H1 (cell line): Measurements from ENCODE around the gene AHNAK2. TPM values are rescaled to one million over a fixed set of nuclear protein-coding genes. Genes with fewer than 3 reads are reported as not detected.

Experiments used
- CTCF ChIA-PET: fragments of 300-600 bp; sonication (Branson Sonifier 250); formaldehyde crosslinking; loops from one replicate; lab custom pipeline; 2021; ENCODE audit not compliant: partially characterized antibody; lab: Charles Lee
- POLR2A ChIA-PET: fragments of 300-600 bp; sonication (Branson Sonifier 250); formaldehyde crosslinking; loops from one replicate; lab custom pipeline; 2021; ENCODE audit warnings: inconsistent platforms; ENCODE audit not compliant: partially characterized antibody; lab: Charles Lee
- DNase-seq, 2 experiments: peaks; one replicate each; pipeline versions ENCODE4 v3.0.0 to v3.0.0-alpha.2; 2010 to 2022; ENCODE audit warnings: low spot score in 2 of 2, low read depth in 1 of 2, mixed read lengths in 1 of 2
- FAIRE-seq: peaks from 2 replicates; lab custom pipeline; 2011; peaks lifted over from hg19 to GRCh38; lab: Jason Lieb, UNC
- H2AFZ ChIP-seq: 2 replicates; pipeline ENCODE4 v1.8.1; 2012; ENCODE audit warnings: low read length, inconsistent platforms
- H2AK5ac ChIP-seq: 2 replicates; pipeline ENCODE4 v1.6.1; 2013; ENCODE audit warnings: low read depth, low read length
- H2BK120ac ChIP-seq: replicated peaks from 2 replicates; pipeline ENCODE3; 2013; ENCODE audit warnings: low read depth, low read length, inconsistent platforms
- H2BK12ac ChIP-seq: 2 replicates; pipeline ENCODE4 v1.6.1; 2013; ENCODE audit warnings: low read depth, low read length
- H2BK15ac ChIP-seq: 2 replicates; pipeline ENCODE4 v1.6.1; 2013; ENCODE audit warnings: low read length
- H2BK20ac ChIP-seq: 2 replicates; pipeline ENCODE4 v1.6.1; 2013; ENCODE audit warnings: low read length
- H2BK5ac ChIP-seq: 2 replicates; pipeline ENCODE4 v1.6.1; 2013; ENCODE audit warnings: low read depth, low read length
- H3K14ac ChIP-seq: 2 replicates; pipeline ENCODE4 v1.6.1; 2013; ENCODE audit warnings: inconsistent platforms; ENCODE audit not compliant: insufficient read length
- H3K18ac ChIP-seq: 2 replicates; pipeline ENCODE4 v1.6.1; 2013; ENCODE audit warnings: low read length; ENCODE audit errors: extremely low read depth
- H3K23ac ChIP-seq: 2 replicates; pipeline ENCODE4 v1.6.1; 2013; ENCODE audit warnings: inconsistent platforms; ENCODE audit not compliant: insufficient read length
- H3K23me2 ChIP-seq: 2 replicates; pipeline ENCODE4 v1.6.1; 2013; ENCODE audit warnings: low read depth, low read length
- H3K27ac ChIP-seq: 2 replicates; pipeline ENCODE4 v1.6.1; 2011; ENCODE audit warnings: low read depth, low read length, inconsistent platforms
- H3K27me3 ChIP-seq, 4 experiments: replicated peaks in 1 of 4; 1 replicate in 1 of 4; 2 replicates in 3 of 4; pipeline versions ENCODE4 v1.6.1 to v1.8.1; 2011 to 2013; ENCODE audit warnings: low read length in 3 of 4, mild to moderate bottlenecking in 3 of 4, inconsistent platforms in 2 of 4, mixed read lengths in 2 of 4, moderate library complexity in 1 of 4; ENCODE audit not compliant: control insufficient read depth in 3 of 4, insufficient read depth in 3 of 4; ENCODE audit errors: extremely low read depth in 1 of 4
- H3K36me3 ChIP-seq, 4 experiments: 2 replicates each; pipeline versions ENCODE4 v1.6.1 to v1.8.1; 2011 to 2013; ENCODE audit warnings: mild to moderate bottlenecking in 4 of 4, low read length in 3 of 4, moderate library complexity in 2 of 4, control low read depth in 1 of 4, inconsistent platforms in 1 of 4; ENCODE audit not compliant: insufficient read depth in 4 of 4, control insufficient read depth in 2 of 4
- H3K4ac ChIP-seq: replicated peaks from 2 replicates; pipeline ENCODE3; 2013; ENCODE audit warnings: low read length, low read depth, mixed read lengths, inconsistent platforms; ENCODE audit not compliant: insufficient read length
- H3K4me1 ChIP-seq, 4 experiments: replicated peaks in 1 of 4; 1 replicate in 1 of 4; 2 replicates in 3 of 4; pipeline versions ENCODE4 v1.6.1 to v1.8.1; 2011 to 2013; ENCODE audit warnings: low read length in 3 of 4, inconsistent platforms in 2 of 4, mixed read lengths in 1 of 4; ENCODE audit not compliant: insufficient read depth in 4 of 4, control insufficient read depth in 3 of 4
- H3K4me2 ChIP-seq, 2 experiments: 2 replicates each; pipeline versions ENCODE4 v1.6.1 to v1.8.1; 2011 to 2013; ENCODE audit warnings: low read depth in 2 of 2, low read length in 2 of 2, control low read depth in 1 of 2, inconsistent platforms in 1 of 2, mild to moderate bottlenecking in 1 of 2; ENCODE audit not compliant: insufficient read depth in 1 of 2
- H3K4me3 ChIP-seq, 4 experiments: fragments of 200-600, 300-600 bp in 1 of 4; sonication (generic), shearing (Covaris generic), sonication (Bioruptor Twin) in 1 of 4; 2 replicates each; pipeline versions ENCODE4 v1.5.1 to v1.8.1; 2011 to 2016; ENCODE audit warnings: low read length in 4 of 4, low read depth in 3 of 4, control low read depth in 2 of 4, inconsistent platforms in 2 of 4, mild to moderate bottlenecking in 2 of 4, mixed read lengths in 1 of 4, moderate library complexity in 1 of 4; ENCODE audit not compliant: insufficient read depth in 2 of 4; ENCODE audit errors: extremely low read depth in 1 of 4
- H3K56ac ChIP-seq: replicated peaks from 2 replicates; pipeline ENCODE3; 2013; ENCODE audit warnings: low read depth, mild to moderate bottlenecking, mixed read lengths, low read length, inconsistent platforms; ENCODE audit not compliant: insufficient read length
- H3K79me1 ChIP-seq: 2 replicates; pipeline ENCODE4 v1.6.1; 2013; ENCODE audit warnings: low read depth, low read length, control low read depth
- H3K79me2 ChIP-seq, 2 experiments: 2 replicates each; pipeline versions ENCODE4 v1.6.1 to v1.8.1; 2012 to 2013; ENCODE audit warnings: low read length in 2 of 2, mild to moderate bottlenecking in 2 of 2, inconsistent platforms in 1 of 2; ENCODE audit not compliant: insufficient read depth in 2 of 2, control insufficient read depth in 1 of 2
- H3K9ac ChIP-seq, 4 experiments: replicated peaks in 1 of 4; 1 replicate in 1 of 4; 2 replicates in 3 of 4; pipeline versions ENCODE4 v1.6.1 to v1.8.1; 2011 to 2013; ENCODE audit warnings: low read depth in 3 of 4, low read length in 3 of 4, control low read depth in 2 of 4, mild to moderate bottlenecking in 2 of 4, moderate library complexity in 2 of 4, inconsistent platforms in 1 of 4; ENCODE audit errors: extremely low read depth in 1 of 4
- H3K9me3 ChIP-seq, 2 experiments: 2 replicates each; pipeline versions ENCODE4 v1.6.1 to v1.8.1; 2012 to 2013; ENCODE audit warnings: mild to moderate bottlenecking in 2 of 2, moderate library complexity in 2 of 2, control low read depth in 1 of 2, inconsistent platforms in 1 of 2, low read depth in 1 of 2, low read length in 1 of 2, mixed read lengths in 1 of 2; ENCODE audit not compliant: insufficient read depth in 2 of 2
- H4K20me1 ChIP-seq, 2 experiments: replicated peaks in 1 of 2; 2 replicates each; pipeline versions ENCODE3 to v1.8.1; 2011 to 2013; ENCODE audit warnings: inconsistent platforms in 2 of 2, low read length in 2 of 2, mild to moderate bottlenecking in 1 of 2; ENCODE audit not compliant: insufficient read depth in 2 of 2, control insufficient read depth in 1 of 2
- H4K5ac ChIP-seq: 2 replicates; pipeline ENCODE4 v1.6.1; 2013; ENCODE audit warnings: low read length, low read depth, mixed read lengths, inconsistent platforms; ENCODE audit not compliant: insufficient read length
- H4K8ac ChIP-seq: 2 replicates; pipeline ENCODE4 v1.8.0; 2013; ENCODE audit warnings: mild to moderate bottlenecking, moderate library complexity, low read length, inconsistent platforms; ENCODE audit not compliant: insufficient read depth; ENCODE audit errors: extremely low read depth
- H4K91ac ChIP-seq: replicated peaks from 2 replicates; pipeline ENCODE3; 2013; ENCODE audit warnings: low read length, mixed read lengths, inconsistent platforms; ENCODE audit not compliant: insufficient read length
- BCL11A ChIP-seq, 2 experiments: IDR thresholded peaks; one replicate each; pipeline ENCODE4 v1.6.1; 2011; ENCODE audit warnings: low read depth in 2 of 2, low read length in 2 of 2, mild to moderate bottlenecking in 2 of 2
- CREB1 ChIP-seq: IDR thresholded peaks from 2 replicates; pipeline ENCODE4 v1.6.1; 2012; ENCODE audit warnings: inconsistent platforms
- CTCF ChIP-seq, 3 experiments: IDR thresholded peaks; 1 replicate in 2 of 3; 2 replicates in 1 of 3; pipeline versions ENCODE4 v1.5.1 to v1.6.1; 2011; ENCODE audit warnings: low read length in 3 of 3, mild to moderate bottlenecking in 3 of 3, inconsistent platforms in 2 of 3, low read depth in 1 of 3, moderate library complexity in 1 of 3; ENCODE audit not compliant: insufficient read depth in 1 of 3; ENCODE audit errors: control extremely low read depth in 1 of 3
- EP300 ChIP-seq, 2 experiments: IDR thresholded peaks; 1 replicate in 1 of 2; 2 replicates in 1 of 2; pipeline ENCODE4 v1.6.1; 2011 to 2012; ENCODE audit warnings: low read depth in 2 of 2, low read length in 2 of 2, mild to moderate bottlenecking in 2 of 2, borderline replicate concordance in 1 of 2, inconsistent platforms in 1 of 2, moderate library complexity in 1 of 2
- JUND ChIP-seq: IDR thresholded peaks from 2 replicates; pipeline ENCODE4 v1.6.1; 2011; ENCODE audit warnings: mild to moderate bottlenecking, improper control_type of control experiment, low read length
- KDM1A ChIP-seq: fragments of 200-600, 300-600 bp; sonication (generic); IDR thresholded peaks from 2 replicates; pipeline ENCODE4 v1.7.1; 2016; ENCODE audit warnings: mild to moderate bottlenecking, low read length, borderline replicate concordance
- KDM5A ChIP-seq: fragments of 200-600 bp; IDR thresholded peaks from 2 replicates; pipeline ENCODE4 v1.7.1; 2012; ENCODE audit warnings: mild to moderate bottlenecking, low read length, inconsistent platforms, mixed read lengths
- NANOG ChIP-seq: IDR thresholded peaks from 2 replicates; pipeline ENCODE4 v1.6.1; 2011; ENCODE audit warnings: low read length, low read depth, mild to moderate bottlenecking, inconsistent platforms; ENCODE audit not compliant: insufficient read depth, poor library complexity, severe bottlenecking
- RFX5 ChIP-seq: IDR thresholded peaks from 2 replicates; pipeline ENCODE4 v1.6.1; 2011; ENCODE audit warnings: low read depth, low read length, improper control_type of control experiment, borderline replicate concordance
- SAP30 ChIP-seq: fragments of 300-600 bp; sonication (generic); IDR thresholded peaks from 2 replicates; pipeline ENCODE4 v1.7.1; 2012; ENCODE audit warnings: low read length, moderate library complexity, mild to moderate bottlenecking, inconsistent platforms; ENCODE audit not compliant: insufficient read depth, insufficient replicate concordance
- SP1 ChIP-seq: IDR thresholded peaks from 2 replicates; pipeline ENCODE4 v1.6.1; 2011; ENCODE audit warnings: low read depth, low read length
- TCF12 ChIP-seq: IDR thresholded peaks from 2 replicates; pipeline ENCODE4 v1.6.1; 2011; ENCODE audit warnings: low read depth, mild to moderate bottlenecking, low read length
- WGBS, 2 experiments: shearing (Covaris generic) in 1 of 2; methylation state at CpG; one replicate each; pipeline versions ENCODE4 v1.1.6 to v1.1.7; 2013 to 2015; ENCODE audit warnings: low lambda C conversion rate in 2 of 2, mixed read lengths in 2 of 2, inconsistent platforms in 1 of 2, low coverage in 1 of 2, missing lambda C conversion rate in 1 of 2; ENCODE audit not compliant: insufficient replicate concordance in 2 of 2, insufficient coverage in 1 of 2, insufficient read length in 1 of 2; ENCODE audit errors: extremely low coverage in 1 of 2, missing lambda C conversion rate in 1 of 2; 5-methylcytosine and 5-hydroxymethylcytosine counted together
- polyA plus RNA-seq, 7 experiments: library from polyadenylated mRNA; depleted of rRNA in 3 of 7; stranded (reverse) in 5 of 7; unstranded in 2 of 7; fragments of >200 nt in 5 of 7; fragments of 200-250 nt in 2 of 7; gene quantifications; 1 replicate in 5 of 7; 2 replicates in 1 of 7; 4 replicates in 1 of 7; pipeline versions ENCODE4 v1.2.1 to v1.2.3, GENCODE V29; 2011 to 2013; ENCODE audit warnings: missing spikeins in 2 of 7, mixed read lengths in 2 of 7
- total RNA-seq: library from RNA; stranded (reverse); fragmentation: NEBNext Ultra II Directional; extraction: Animal tissue kit (Norgen Biotek cat#: 25700); gene quantifications from 2 replicates; pipeline ENCODE4 v1.2.1, GENCODE V29; 2021

The AHNAK2 gene
- total and polyA plus RNA-seq, 2 of the 8 experiments (the other 6 are each of a cell fraction or from before 2014, with no cell fraction given) = 0.95 to 2.0 TPM

- Histone ChIP-seq H2AFZ (no peak overlapping the region), H4K91ac (no peak overlapping the region), H3K9me3 (no peaks in the 10 kb centered on the region), H3K27me3 (no peaks in the 10 kb centered on the region), H3K79me1 (peaks cover 9% of the 10 kb centered on the region), H2BK15ac (no peak overlapping the region), H3K18ac (no peak overlapping the region), H4K5ac (no peak overlapping the region), H3K56ac (no peak overlapping the region), H3K4me2 (no peak overlapping the region), H3K4me3 (no peak overlapping the region), H2BK12ac (no peak overlapping the region), H3K36me3 (peaks cover 12 to 35% (median 25%) of the 10 kb centered on the region in 4 experiments; a peak in 7 of 8 replicates), H3K14ac (no peak overlapping the region), H2AK5ac (no peak overlapping the region), H3K79me2 (peaks cover 25 to 50% of the 10 kb centered on the region in 2 experiments), H4K20me1 (peaks cover 32 to 60% of the 10 kb centered on the region in 2 experiments), H2BK20ac (no peak overlapping the region), H2BK5ac (no peak overlapping the region), H3K4ac (no peak overlapping the region), H4K8ac (no peak overlapping the region), H2BK120ac (no peak overlapping the region), H3K23ac (no peak overlapping the region), H3K9ac (no peak overlapping the region), H3K27ac (no peak overlapping the region), H3K4me1 (peaks cover under 1 to 4% (median 1%) of the 10 kb centered on the region in 4 experiments; a peak in 5 of 7 replicates), H3K23me2 (no peaks in the 10 kb centered on the region)
- DNase-seq (no peak), FAIRE-seq (no peak)
- ChIA-PET POLR2A (no interaction called here), CTCF (interaction anchor here (0.6 to 1.4 kb wide), 3 partner anchors 9 to 63 kb away, joined by 3 to 4 read pairs (median 3); no protein-coding TSS in a partner anchor)
- 89% methylated on average over 4 of the region's 4 CpGs; no CpG with 5 or more reads in 1 of the 2 experiments for WGBS, 2 experiments
- TF ChIP-seq EP300 (IDR thresholded peaks at IDR 0.05; ENCODE audit: borderline replicate concordance in 1 of 2, low read depth in 2 of 2, low read length in 2 of 2) (no peak), KDM1A (no peak), CREB1 (no peak), BCL11A (IDR thresholded peaks at IDR 0.05; ENCODE audit: low read depth in 2 of 2, low read length in 2 of 2) (no peak), RFX5 (no peak), NANOG (no peak), JUND (no peak), TCF12 (no peak), KDM5A (no peak), SP1 (no peak), SAP30 (no peak), CTCF (IDR thresholded peaks at IDR 0.05; ENCODE audit: control extremely low read depth in 1 of 3, insufficient read depth in 1 of 3, low read depth in 1 of 3, low read length in 3 of 3) (no peak)
Observed at GRCh38 chr14:105010106-105010505, 31.9 kb upstream of the AHNAK2 start.
